ENCODE measurements around the gene UGT1A5.

UGT1A5 gene

GRCh38 chr2:233803994-233804393 lies 91.3 kb downstream of the UGT1A5 start:
- in situ Hi-C loops (cut with HindIII; ENCODE audit: low pct_ligation_motif_present, low sequenced_read_pairs): no loop called here

GRCh38 chr2:233807215-233807865 lies 94.6 kb downstream of the UGT1A5 start:
- H3K27ac ChIP-seq: no peak overlapping the region
- no peak overlapping the region for H3K4me3 ChIP-seq (ENCODE audit: low read depth, low read length)
- DNase-seq: no peak
- H3K36me3 ChIP-seq (replicated peaks): no peaks in the 10 kb centered on the region
- in situ Hi-C loops (cut with HindIII; ENCODE audit: low pct_ligation_motif_present, low sequenced_read_pairs): no loop called here
- no peaks in the 10 kb centered on the region for H3K27me3 ChIP-seq (replicated peaks)
- TF ChIP-seq CTCF (IDR thresholded peaks at IDR 0.05; ENCODE audit: low read depth, low read length, missing control alignments): peak; percentile 23

More at GRCh38 chr2:233803994-233804393, 91.3 kb downstream of the UGT1A5 start:
- no peak for TF ChIP-seq CTCF (IDR thresholded peaks at IDR 0.05; ENCODE audit: low read depth, low read length, missing control alignments)
- H3K36me3 ChIP-seq (replicated peaks): no peaks in the 10 kb centered on the region
- no peaks in the 10 kb centered on the region for H3K27me3 ChIP-seq (replicated peaks)
- no peak overlapping the region for H3K27ac ChIP-seq
- no peak for DNase-seq
- no peak overlapping the region for H3K4me3 ChIP-seq (ENCODE audit: low read depth, low read length)

DNA sequence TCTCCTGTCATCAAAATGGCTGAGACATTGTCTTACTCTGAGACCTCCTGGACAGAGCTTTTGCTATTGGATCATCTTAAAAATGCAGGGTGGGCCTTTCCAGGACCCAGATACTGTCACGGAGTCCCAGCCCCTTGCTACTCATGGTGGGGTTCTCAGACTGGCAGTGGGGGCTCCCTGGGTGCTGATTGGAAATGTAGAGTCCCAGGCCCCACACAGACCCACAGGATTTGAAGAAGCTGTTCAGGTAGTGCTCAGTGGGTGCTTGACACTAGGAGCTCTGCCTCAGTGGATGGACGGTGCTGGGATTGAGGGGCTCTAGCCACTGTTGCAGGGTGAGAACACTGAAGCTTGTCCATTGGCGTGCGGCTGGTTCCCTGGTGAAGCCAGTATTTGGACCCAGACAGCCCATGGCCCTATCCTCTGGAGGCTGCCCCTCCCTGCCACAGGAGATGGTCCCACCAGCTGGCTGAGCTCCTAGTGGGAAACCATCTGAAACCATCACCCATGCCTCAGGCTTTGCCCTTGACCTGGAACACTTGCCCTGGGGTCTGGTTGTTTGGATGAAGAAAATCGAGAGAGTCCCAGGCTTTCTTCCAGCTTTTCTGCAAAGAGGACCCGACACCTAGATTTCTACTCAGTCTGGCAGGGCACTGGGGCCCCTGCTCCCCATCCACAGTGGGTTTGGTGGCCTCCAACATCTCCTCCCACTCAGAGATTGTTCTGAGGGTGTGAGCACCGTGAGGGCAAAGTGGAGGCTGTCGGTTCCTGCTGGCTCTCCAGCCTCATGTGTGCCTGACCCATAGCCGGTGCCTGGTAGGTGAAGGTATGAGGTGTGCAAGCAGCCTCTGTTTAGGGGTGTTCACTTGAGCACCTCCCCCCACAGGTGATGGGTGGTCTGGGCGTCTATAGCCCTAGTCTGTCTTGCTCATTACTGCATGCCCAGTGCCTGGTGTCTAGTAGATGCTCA lies 95.5 kb downstream of the UGT1A5 start:
- DNase-seq: no peak
- Histone ChIP-seq H3K4me3 (ENCODE audit: low read depth, low read length) (no peak overlapping the region), H3K27me3 (replicated peaks) (no peaks in the 10 kb centered on the region), H3K27ac (no peak overlapping the region), H3K36me3 (replicated peaks) (no peaks in the 10 kb centered on the region)
- TF ChIP-seq CTCF (IDR thresholded peaks at IDR 0.05; ENCODE audit: low read depth, low read length, missing control alignments): no peak
- in situ Hi-C loops (cut with HindIII; ENCODE audit: low pct_ligation_motif_present, low sequenced_read_pairs): no loop called here

DNA sequence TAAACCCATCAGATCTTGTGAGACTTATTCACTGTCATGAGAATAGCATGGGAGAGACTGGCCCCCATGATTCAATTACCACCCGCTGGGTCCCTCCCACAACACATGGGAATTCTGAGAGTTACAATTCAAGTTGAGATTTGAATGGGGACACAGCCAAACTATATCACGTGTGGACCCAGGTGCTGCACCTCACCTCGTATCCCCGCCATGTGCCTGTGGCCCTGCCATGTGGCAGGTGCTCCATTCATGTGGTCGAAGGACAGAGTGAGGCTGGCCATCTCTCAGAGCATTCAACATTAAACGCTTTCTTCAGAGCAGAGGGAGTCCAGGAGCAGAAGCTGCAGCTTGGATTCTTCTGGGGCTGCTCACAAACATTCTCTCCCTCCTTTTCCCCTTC lies 97.7 kb downstream of the UGT1A5 start:
- TF ChIP-seq CTCF (IDR thresholded peaks at IDR 0.05; ENCODE audit: low read depth, low read length, missing control alignments): no peak
- H3K36me3 ChIP-seq (replicated peaks): no peaks in the 10 kb centered on the region
- DNase-seq: no peak
- H3K4me3 ChIP-seq (ENCODE audit: low read depth, low read length): no peak overlapping the region
- H3K27ac ChIP-seq: no peak overlapping the region
- in situ Hi-C loops (cut with HindIII; ENCODE audit: low pct_ligation_motif_present, low sequenced_read_pairs): no loop called here
- H3K27me3 ChIP-seq (replicated peaks): no peaks in the 10 kb centered on the region

GRCh38 chr2:233811087-233811486 lies 98.4 kb downstream of the UGT1A5 start:
- Histone ChIP-seq H3K36me3 (replicated peaks) (no peaks in the 10 kb centered on the region), H3K4me3 (ENCODE audit: low read depth, low read length) (no peak overlapping the region), H3K27ac (no peak overlapping the region), H3K27me3 (replicated peaks) (no peaks in the 10 kb centered on the region)
- in situ Hi-C loops (cut with HindIII; ENCODE audit: low pct_ligation_motif_present, low sequenced_read_pairs): no loop called here
- DNase-seq: no peak
- no peak for TF ChIP-seq CTCF (IDR thresholded peaks at IDR 0.05; ENCODE audit: low read depth, low read length, missing control alignments)

Data from brain microvascular endothelial cell (primary cell).